NCI-H2171 (cell line): Measurements from ENCODE around the gene MRPL44.
"Not testable (repeated sequence)": the region's sequence is repeated elsewhere in the genome, so short reads cannot be mapped to it uniquely, and the experiment has no call there.

ENCODE experiments used
- DNase-seq: peaks from one replicate; lab custom pipeline; 2025; lab: John Stamatoyannopoulos, UW

MRPL44 gene

GRCh38 chr2:223971731-223972130 is 14.5 kb downstream of the MRPL44 start:
- no peak for DNase-seq

- no peak for DNase-seq
Observed at GRCh38 chr2:223972656-223973102, 15.4 kb downstream of the MRPL44 start.

GRCh38 chr2:223973606-223974005 is 16.3 kb downstream of the MRPL44 start:
- no peak for DNase-seq

DNA sequence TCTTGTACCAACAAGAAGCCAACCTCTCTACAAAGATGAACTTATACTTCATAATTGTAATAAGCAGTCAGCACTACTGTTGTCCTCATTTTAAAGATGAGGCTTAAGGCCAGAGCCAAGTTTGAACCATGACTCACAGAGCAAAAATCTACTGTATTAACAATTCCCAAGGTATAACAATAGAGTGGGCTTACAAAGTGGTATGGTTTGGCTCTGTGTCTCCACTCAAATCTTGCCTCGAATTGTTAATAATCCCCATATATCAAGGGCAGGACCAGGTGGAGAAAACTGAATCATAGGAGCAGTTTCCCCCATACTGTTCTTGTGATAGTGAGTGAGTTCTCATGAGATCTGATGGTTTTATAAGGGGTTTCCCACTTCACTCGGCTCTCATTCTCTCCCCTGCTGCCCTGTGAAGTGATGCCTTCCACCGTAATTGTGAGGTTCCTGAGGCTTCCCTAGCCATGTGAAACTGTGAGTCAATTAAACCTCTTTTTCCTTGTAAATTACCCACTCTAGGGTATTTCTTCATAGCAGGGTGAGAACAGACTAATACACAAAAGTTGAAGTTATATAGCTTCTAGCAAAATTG is 19.5 kb downstream of the MRPL44 start:
- no peak for DNase-seq

GRCh38 chr2:223978451-223978850 is 21.2 kb downstream of the MRPL44 start:
- no peak for DNase-seq

GRCh38 chr2:223979730-223980396 is 22.6 kb downstream of the MRPL44 start:
- no peak for DNase-seq

DNA sequence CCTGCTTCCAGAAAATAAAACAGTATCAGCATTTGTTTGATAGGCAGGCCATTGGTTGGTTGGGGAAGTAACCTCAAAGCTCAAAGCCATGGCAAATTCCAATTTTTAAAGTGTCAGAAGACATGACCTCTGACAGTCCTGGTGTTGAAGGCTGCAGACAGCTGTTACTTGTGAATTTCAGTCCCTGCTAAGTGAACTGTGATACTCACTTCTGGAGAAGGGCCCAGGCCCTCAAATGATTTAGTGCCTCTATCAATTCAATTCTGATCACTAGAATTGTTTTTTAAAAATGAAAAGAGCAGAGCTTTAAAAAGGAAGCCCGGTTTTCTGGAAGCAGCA is 23.1 kb downstream of the MRPL44 start:
- no peak for DNase-seq

GRCh38 chr2:223980803-223981202 is 23.5 kb downstream of the MRPL44 start:
- no peak for DNase-seq

DNA sequence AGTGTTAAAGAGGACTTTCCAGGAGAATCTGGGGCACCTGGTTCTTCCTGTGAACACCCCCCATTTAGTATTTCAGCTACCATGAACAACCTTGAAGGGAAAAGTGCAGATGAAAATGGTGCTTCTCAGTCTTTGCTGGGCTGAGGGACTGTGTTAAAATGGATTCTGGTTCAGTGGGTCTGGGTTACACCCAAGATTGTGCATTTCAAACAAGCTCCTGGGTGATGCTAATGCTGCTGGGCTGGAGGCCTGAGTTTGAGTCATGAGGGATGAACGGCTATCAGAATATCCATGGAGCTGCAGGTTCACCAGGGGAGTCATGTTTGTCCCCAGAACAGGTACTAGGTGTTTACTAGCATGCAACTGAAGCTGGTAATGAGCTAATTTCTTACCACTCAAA is 24.0 kb downstream of the MRPL44 start:
- DNase-seq = no peak

DNA sequence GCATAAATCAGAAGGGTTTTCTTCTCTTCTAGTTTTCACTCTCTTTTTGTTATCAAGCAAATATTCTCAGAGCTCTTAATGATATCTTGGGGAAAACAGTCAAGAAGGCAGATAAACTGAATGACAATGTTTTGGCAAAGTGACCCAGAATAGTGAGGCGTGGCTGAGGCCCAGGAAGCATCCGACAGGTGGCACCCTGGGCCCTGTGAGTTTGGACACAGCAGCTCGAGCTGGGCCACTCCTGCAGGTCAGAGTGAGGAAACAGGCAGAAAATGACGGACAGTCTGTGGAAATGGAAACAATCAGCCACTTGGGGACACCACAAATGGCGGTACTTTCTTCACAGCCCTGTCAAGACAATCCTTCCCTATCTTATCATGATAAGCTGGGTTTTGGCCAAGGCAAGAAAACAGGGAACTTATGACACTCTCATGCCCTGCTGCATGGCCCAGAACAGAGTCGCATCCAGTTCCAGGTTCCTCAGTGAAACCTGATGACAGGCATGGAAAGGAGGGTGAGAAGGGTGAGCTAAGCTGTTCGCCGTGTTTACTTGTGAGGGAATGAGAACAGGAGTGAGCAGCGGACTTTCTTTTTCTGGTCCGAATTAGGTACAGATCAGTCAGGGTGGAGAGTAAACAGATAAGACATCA is 32.1 kb downstream of the MRPL44 start:
- no peak for DNase-seq

GRCh38 chr2:223989856-223990232 is 32.6 kb downstream of the MRPL44 start:
- no peak for DNase-seq

GRCh38 chr2:223991611-223992010 is 34.3 kb downstream of the MRPL44 start:
- no peak for DNase-seq

- no peak for DNase-seq
Observed at GRCh38 chr2:223993634-223994232, 36.5 kb downstream of the MRPL44 start.

GRCh38 chr2:223994562-223995162 is 37.4 kb downstream of the MRPL44 start:
- no peak for DNase-seq

- DNase-seq = no peak
Observed at GRCh38 chr2:223995569-223995968, 38.3 kb downstream of the MRPL44 start.

- DNase-seq = no peak
Observed at GRCh38 chr2:223996391-223996790, 39.1 kb downstream of the MRPL44 start.

- DNase-seq = no peak
Observed at GRCh38 chr2:223997938-223998337, 40.7 kb downstream of the MRPL44 start.

GRCh38 chr2:223998948-223999347 is 41.7 kb downstream of the MRPL44 start:
- DNase-seq = no peak

DNA sequence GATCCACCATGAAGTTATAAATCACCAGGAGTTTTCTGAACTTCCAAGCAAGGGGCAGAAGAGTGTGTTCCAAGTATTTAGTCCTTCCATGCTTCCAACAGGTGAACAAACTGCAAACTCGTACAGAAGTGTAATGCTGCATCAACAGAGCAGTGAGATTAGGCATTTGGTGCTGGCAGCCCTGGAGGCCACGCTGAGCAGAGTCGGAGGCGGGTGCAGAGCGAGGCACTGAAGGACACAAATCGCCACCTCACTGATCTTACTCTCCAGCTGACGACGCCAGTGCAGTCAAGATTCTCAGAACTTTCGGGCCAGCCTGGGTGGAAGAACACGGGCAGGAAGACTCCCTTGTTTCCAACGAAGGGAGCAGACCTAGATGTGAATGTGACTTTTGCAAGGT is 42.6 kb downstream of the MRPL44 start:
- DNase-seq = no peak

DNA sequence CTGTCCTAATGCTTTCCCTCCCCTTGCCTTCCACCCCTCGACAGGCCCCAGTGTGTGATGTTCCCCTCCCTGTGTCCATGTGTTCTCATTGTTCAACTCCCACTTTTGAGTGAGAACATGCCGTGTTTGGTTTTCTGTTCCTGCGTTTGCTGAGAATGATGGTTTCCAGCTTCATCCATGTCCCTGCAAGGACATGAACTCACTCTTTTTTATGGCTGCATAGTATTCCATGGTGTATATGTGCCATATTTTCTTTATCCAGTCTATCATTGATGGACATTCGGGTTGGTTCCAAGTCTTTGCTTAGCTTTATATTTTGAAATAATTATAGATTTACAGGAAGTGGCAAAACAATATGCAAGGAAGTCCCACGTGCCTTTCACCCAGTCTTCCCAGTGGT is 43.4 kb downstream of the MRPL44 start:
- DNase-seq = not testable (repeated sequence)

- no peak for DNase-seq
Observed at GRCh38 chr2:224004105-224004695, 46.9 kb downstream of the MRPL44 start.

GRCh38 chr2:224008702-224009261 is 51.5 kb downstream of the MRPL44 start:
- DNase-seq = peak; percentile 3
